ENCODE data around the gene DENND1C. TPM values are rescaled to one million over a fixed set of nuclear protein-coding genes. Genes with fewer than 3 reads are reported as not detected.

Gene DENND1C
- total and polyA plus RNA-seq, 9 of the 15 experiments (the other 6 are each of a cell fraction or from before 2014, with no cell fraction given), result 0.03 to 1.2 (median 0.32) TPM; not detected in 1

DNA sequence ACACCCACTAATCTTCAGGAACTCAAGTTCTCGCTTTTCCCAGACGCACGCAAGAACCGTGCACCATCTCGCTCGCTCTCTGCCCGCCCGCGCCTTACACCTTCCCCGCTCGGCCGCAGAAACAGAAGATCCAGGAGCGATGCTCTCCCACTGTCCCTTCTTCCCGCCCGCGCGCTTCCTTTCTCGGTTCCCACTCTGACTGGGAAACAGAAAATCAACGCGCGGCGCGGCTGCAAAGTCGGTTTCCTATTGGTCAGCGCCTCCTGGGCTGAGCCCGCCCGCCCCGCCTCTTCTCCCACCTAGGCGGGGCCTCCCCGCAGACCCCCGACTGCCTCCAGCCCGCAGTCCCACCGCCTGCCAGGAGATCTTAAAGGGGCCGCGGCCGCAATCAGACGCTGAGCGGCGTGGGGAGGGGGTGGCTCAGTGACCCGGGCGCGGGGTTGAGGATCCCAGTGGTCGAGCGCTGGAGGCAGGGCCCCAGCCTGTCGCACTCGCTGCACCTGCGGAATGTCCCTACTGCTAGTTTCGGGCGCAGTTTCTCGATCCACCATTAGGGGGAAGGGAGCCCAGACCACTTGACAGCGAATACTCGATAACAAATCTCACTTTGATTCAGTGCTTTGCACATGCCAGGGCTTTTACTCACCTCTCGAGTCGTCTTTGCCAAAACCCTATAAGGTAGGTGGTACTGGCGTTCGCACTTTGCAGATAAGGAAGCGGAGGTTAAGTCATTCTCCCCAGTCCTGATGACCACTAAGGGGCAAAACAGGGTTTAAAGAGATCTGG, 21.3 kb downstream of the DENND1C start (continued):
- TF ChIP-seq, protein P1, sequence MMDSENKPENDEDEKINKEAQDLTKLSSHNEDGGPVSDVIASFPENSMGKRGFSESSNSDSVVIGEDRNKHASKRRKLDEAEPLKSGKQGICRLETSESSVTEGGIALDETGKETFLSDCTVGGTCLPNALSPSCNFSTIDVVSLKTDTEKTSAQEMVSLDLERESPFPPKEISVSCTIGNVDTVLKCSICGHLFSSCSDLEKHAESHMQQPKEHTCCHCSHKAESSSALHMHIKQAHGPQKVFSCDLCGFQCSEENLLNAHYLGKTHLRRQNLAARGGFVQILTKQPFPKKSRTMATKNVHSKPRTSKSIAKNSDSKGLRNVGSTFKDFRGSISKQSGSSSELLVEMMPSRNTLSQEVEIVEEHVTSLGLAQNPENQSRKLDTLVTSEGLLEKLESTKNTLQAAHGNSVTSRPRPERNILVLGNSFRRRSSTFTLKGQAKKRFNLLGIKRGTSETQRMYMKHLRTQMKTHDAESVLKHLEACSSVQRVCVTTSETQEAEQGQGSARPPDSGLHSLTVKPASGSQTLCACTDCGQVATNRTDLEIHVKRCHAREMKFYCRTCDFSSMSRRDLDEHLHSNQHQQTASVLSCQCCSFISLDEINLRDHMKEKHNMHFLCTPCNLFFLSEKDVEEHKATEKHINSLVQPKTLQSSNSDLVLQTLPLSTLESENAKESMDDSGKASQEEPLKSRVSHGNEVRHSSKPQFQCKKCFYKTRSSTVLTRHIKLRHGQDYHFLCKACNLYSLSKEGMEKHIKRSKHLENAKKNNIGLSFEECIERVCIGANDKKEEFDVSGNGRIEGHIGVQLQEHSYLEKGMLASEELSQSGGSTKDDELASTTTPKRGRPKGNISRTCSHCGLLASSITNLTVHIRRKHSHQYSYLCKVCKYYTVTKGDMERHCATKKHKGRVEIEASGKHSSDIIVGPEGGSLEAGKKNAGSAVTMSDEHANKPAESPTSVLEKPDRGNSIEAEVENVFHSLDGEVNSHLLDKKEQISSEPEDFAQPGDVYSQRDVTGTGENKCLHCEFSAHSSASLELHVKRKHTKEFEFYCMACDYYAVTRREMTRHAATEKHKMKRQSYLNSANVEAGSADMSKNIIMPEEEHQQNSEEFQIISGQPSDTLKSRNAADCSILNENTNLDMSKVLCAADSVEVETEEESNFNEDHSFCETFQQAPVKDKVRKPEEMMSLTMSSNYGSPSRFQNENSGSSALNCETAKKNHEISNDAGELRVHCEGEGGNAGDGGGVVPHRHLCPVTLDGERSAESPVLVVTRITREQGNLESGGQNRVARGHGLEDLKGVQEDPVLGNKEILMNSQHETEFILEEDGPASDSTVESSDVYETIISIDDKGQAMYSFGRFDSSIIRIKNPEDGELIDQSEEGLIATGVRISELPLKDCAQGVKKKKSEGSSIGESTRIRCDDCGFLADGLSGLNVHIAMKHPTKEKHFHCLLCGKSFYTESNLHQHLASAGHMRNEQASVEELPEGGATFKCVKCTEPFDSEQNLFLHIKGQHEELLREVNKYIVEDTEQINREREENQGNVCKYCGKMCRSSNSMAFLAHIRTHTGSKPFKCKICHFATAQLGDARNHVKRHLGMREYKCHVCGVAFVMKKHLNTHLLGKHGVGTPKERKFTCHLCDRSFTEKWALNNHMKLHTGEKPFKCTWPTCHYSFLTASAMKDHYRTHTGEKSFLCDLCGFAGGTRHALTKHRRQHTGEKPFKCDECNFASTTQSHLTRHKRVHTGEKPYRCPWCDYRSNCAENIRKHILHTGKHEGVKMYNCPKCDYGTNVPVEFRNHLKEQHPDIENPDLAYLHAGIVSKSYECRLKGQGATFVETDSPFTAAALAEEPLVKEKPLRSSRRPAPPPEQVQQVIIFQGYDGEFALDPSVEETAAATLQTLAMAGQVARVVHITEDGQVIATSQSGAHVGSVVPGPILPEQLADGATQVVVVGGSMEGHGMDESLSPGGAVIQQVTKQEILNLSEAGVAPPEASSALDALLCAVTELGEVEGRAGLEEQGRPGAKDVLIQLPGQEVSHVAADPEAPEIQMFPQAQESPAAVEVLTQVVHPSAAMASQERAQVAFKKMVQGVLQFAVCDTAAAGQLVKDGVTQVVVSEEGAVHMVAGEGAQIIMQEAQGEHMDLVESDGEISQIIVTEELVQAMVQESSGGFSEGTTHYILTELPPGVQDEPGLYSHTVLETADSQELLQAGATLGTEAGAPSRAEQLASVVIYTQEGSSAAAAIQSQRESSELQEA (IDR thresholded peaks at IDR 0.05; ENCODE audit: low read depth), result no peak
- TF ChIP-seq, protein P2, sequence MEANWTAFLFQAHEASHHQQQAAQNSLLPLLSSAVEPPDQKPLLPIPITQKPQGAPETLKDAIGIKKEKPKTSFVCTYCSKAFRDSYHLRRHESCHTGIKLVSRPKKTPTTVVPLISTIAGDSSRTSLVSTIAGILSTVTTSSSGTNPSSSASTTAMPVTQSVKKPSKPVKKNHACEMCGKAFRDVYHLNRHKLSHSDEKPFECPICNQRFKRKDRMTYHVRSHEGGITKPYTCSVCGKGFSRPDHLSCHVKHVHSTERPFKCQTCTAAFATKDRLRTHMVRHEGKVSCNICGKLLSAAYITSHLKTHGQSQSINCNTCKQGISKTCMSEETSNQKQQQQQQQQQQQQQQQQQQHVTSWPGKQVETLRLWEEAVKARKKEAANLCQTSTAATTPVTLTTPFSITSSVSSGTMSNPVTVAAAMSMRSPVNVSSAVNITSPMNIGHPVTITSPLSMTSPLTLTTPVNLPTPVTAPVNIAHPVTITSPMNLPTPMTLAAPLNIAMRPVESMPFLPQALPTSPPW (CRISPR knock-in tag; IDR thresholded peaks at IDR 0.05), result peak; percentile 83
- TF ChIP-seq, protein P3, sequence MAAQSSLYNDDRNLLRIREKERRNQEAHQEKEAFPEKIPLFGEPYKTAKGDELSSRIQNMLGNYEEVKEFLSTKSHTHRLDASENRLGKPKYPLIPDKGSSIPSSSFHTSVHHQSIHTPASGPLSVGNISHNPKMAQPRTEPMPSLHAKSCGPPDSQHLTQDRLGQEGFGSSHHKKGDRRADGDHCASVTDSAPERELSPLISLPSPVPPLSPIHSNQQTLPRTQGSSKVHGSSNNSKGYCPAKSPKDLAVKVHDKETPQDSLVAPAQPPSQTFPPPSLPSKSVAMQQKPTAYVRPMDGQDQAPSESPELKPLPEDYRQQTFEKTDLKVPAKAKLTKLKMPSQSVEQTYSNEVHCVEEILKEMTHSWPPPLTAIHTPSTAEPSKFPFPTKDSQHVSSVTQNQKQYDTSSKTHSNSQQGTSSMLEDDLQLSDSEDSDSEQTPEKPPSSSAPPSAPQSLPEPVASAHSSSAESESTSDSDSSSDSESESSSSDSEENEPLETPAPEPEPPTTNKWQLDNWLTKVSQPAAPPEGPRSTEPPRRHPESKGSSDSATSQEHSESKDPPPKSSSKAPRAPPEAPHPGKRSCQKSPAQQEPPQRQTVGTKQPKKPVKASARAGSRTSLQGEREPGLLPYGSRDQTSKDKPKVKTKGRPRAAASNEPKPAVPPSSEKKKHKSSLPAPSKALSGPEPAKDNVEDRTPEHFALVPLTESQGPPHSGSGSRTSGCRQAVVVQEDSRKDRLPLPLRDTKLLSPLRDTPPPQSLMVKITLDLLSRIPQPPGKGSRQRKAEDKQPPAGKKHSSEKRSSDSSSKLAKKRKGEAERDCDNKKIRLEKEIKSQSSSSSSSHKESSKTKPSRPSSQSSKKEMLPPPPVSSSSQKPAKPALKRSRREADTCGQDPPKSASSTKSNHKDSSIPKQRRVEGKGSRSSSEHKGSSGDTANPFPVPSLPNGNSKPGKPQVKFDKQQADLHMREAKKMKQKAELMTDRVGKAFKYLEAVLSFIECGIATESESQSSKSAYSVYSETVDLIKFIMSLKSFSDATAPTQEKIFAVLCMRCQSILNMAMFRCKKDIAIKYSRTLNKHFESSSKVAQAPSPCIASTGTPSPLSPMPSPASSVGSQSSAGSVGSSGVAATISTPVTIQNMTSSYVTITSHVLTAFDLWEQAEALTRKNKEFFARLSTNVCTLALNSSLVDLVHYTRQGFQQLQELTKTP (IDR thresholded peaks at IDR 0.05; ENCODE audit: low read depth in 1 of 2, partially characterized antibody in 2 of 2), result peak in 1 of 2 experiments; percentile 72
- TF ChIP-seq, protein P4, sequence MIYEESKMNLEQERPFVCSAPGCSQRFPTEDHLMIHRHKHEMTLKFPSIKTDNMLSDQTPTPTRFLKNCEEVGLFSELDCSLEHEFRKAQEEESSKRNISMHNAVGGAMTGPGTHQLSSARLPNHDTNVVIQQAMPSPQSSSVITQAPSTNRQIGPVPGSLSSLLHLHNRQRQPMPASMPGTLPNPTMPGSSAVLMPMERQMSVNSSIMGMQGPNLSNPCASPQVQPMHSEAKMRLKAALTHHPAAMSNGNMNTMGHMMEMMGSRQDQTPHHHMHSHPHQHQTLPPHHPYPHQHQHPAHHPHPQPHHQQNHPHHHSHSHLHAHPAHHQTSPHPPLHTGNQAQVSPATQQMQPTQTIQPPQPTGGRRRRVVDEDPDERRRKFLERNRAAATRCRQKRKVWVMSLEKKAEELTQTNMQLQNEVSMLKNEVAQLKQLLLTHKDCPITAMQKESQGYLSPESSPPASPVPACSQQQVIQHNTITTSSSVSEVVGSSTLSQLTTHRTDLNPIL (CRISPR knock-in tag; IDR thresholded peaks at IDR 0.05), result no peak
- TF ChIP-seq SIX5 (IDR thresholded peaks at IDR 0.05; ENCODE audit: borderline replicate concordance in 1 of 2, insufficient read depth in 1 of 2, low read depth in 1 of 2, low read length in 2 of 2) (no peak), EP300 (IDR thresholded peaks at IDR 0.05; ENCODE audit: low read length) (no peak), FOXJ2 (tag; IDR thresholded peaks at IDR 0.05) (no peak), HNRNPLL (IDR thresholded peaks at IDR 0.05; ENCODE audit: low read depth, low read length, poor library complexity, severe bottlenecking) (peak; percentile 26), ZNF212 (CRISPR knock-in tag; IDR thresholded peaks at IDR 0.05) (no peak), CHCHD3 (CRISPR knock-in tag; IDR thresholded peaks at IDR 0.05) (no peak)

All from K562 (cell line).